ENCODE measurements around the gene MX1. TPM values are rescaled to one million over a fixed set of nuclear protein-coding genes. Genes with fewer than 3 reads are reported as not detected.

The MX1 gene
- total RNA-seq, 2 experiments from 2014 or later = 162 to 169 TPM

DNA sequence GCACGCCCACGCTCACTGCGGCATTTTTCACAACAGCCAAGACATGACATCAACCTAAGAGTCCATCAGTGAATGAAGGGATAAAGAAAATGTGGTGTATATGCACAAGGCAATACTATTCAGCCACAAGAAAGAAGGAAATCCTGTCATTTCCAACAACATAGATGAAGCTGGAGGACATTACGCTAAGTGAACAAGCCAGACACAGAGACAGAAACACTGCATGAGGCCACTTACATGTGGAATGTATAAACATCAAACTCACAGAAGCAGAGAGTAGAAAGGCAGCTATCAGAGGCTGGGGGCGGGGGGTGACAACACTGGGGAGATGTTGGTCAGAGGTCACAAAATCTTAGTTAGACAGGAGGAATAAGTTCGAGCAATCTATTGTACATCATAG is 61.0 kb downstream of the MX1 start:
- DNase-seq (no peak), ATAC-seq (no peak)
- POLR2A ChIA-PET = no interaction called here
- H3K9me3 Mint-ChIP-seq (ENCODE audit: low read depth) = no peaks in the 10 kb centered on the region
- CTCF ChIA-PET = no interaction called here
- H3K36me3 Mint-ChIP-seq (ENCODE audit: low read depth) = no peaks in the 10 kb centered on the region
- no peaks in the 10 kb centered on the region for H3K27me3 Mint-ChIP-seq
- H3K4me3 Mint-ChIP-seq = no peak overlapping the region
- H3K27ac Mint-ChIP-seq = no peak overlapping the region
- no peaks in the 10 kb centered on the region for H3K4me1 Mint-ChIP-seq
- intact Hi-C loops (cut with DNase I, micrococcal nuclease) = no loop called here

DNA sequence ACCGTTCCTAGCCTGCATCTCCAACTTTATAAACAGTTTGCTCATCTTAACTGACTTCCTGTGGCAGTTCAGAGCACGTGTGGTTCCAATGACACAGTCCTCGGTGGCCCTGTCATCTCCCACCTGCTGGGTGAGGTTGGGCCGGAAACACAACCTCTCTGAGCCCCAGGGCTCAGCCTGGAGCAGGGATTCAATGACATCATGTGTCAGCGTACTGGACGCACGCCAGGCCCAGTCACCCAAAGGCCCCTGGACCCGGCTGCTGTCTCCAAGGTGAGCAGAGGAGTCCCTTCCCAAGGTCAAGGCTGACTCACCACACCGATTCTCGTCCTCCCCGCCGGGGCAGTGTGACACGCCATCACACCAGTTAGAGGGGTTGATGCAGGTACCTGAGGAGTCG is 62.0 kb downstream of the MX1 start:
- ChIA-PET CTCF (no interaction called here), POLR2A (no interaction called here)
- Mint-ChIP-seq H3K4me1 (no peaks in the 10 kb centered on the region), H3K27me3 (no peaks in the 10 kb centered on the region), H3K27ac (no peak overlapping the region), H3K36me3 (ENCODE audit: low read depth) (no peaks in the 10 kb centered on the region), H3K9me3 (ENCODE audit: low read depth) (no peaks in the 10 kb centered on the region), H3K4me3 (no peak overlapping the region)
- intact Hi-C loops (cut with DNase I, micrococcal nuclease) = no loop called here
- ATAC-seq (peak; percentile 39), DNase-seq (no peak)

DNA sequence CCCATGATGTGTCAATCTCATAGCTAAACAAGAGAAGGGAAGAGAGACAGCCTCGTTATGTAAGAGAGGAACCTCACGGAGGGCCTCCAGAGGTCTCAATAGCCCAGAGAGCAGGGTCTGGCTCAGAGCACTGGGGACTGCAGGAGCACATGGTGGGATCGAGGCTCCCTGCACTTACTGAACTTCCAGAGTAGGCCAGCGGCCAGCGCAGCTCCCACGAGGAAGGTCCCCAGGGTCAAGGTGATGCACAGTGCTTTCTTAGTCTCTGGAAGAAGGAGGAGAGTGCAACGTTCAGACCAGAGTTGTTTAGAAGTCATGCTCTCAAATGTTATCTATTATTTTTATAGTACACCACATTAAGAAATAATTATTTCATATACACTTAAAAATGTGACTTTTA is 63.3 kb downstream of the MX1 start:
- ChIA-PET POLR2A (no interaction called here), CTCF (no interaction called here)
- no peaks in the 10 kb centered on the region for H3K27me3 Mint-ChIP-seq
- intact Hi-C loops (cut with DNase I, micrococcal nuclease) = no loop called here
- H3K4me1 Mint-ChIP-seq = no peaks in the 10 kb centered on the region
- no peak overlapping the region for H3K27ac Mint-ChIP-seq
- DNase-seq = no peak
- H3K36me3 Mint-ChIP-seq (ENCODE audit: low read depth) = no peaks in the 10 kb centered on the region
- H3K4me3 Mint-ChIP-seq = no peak overlapping the region
- ATAC-seq = no peak
- H3K9me3 Mint-ChIP-seq (ENCODE audit: low read depth) = no peaks in the 10 kb centered on the region

DNA sequence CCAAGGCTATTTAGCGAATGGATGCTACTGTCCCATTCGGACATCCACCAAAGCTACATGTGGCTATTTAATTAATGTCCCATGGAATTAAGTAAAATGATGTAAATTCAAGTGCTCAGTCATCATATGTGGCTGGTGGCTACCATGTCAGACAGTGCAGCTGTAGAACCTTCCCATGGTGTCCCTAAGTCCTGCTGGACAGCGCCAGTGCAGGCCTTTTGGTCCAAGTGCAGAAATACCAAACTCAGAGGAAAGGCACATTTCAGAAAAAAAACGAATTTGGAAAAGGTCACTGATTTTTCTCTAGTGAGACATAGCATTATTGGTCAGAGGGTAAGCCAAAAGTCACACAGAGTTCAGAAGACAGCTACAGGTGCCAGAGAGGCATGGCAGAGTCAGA is 64.3 kb downstream of the MX1 start:
- CTCF ChIA-PET = no interaction called here
- Mint-ChIP-seq H3K27me3 (no peaks in the 10 kb centered on the region), H3K4me1 (no peaks in the 10 kb centered on the region), H3K36me3 (ENCODE audit: low read depth) (no peaks in the 10 kb centered on the region), H3K9me3 (ENCODE audit: low read depth) (no peaks in the 10 kb centered on the region), H3K27ac (no peak overlapping the region), H3K4me3 (no peak overlapping the region)
- POLR2A ChIA-PET = no interaction called here
- ATAC-seq = no peak
- no peak for DNase-seq
- intact Hi-C loops (cut with DNase I, micrococcal nuclease) = no loop called here

DNA sequence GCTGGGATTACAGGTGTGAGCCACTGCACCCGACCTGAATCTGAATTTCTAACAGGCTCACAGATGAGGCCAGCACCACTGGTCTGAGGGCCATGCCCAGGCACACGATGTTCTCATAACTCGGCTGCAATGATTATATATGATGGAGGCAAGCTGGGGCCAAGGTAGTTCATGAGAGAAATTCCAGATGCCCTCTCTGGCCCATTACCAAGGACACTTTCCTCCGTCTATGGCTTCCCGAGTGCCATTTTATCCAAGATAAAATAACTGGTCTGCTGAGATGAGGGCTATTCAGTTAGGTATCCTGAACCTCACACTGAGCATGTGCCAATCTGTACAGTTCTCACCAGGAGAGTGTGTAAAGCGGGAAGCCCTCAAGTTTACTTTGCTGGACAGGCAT is 65.4 kb downstream of the MX1 start:
- DNase-seq (no peak), ATAC-seq (no peak)
- Mint-ChIP-seq H3K27ac (no peak overlapping the region), H3K27me3 (no peaks in the 10 kb centered on the region), H3K4me3 (no peak overlapping the region), H3K9me3 (ENCODE audit: low read depth) (no peaks in the 10 kb centered on the region), H3K4me1 (no peaks in the 10 kb centered on the region), H3K36me3 (ENCODE audit: low read depth) (no peaks in the 10 kb centered on the region)
- ChIA-PET POLR2A (no interaction called here), CTCF (interaction anchor here (0.7 kb wide), 1 partner anchor 14 kb away, joined by 3 read pairs; no protein-coding TSS in a partner anchor)
- intact Hi-C loops (cut with DNase I, micrococcal nuclease) = no loop called here

DNA sequence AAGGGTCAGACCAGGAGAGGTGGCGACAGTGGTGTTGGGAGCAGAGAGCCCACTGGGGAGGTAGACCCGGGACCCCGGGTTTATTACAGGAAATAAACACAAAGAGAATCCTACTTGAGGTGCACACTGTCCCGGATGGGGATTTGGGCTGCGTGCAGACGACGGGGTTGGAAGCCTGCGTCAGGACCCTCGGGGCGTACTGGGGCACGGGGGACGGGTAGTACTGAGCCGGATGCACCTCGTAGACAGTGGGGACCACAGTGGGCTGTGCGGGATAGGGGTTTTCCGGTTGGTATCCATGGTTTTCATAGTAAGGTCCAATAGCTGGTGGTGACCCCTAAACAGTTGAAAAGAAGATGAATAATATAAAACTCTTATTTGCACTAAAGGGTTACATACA is 68.2 kb downstream of the MX1 start:
- no peaks in the 10 kb centered on the region for H3K9me3 Mint-ChIP-seq (ENCODE audit: low read depth)
- CTCF ChIA-PET = no interaction called here
- no peak for ATAC-seq

DNA sequence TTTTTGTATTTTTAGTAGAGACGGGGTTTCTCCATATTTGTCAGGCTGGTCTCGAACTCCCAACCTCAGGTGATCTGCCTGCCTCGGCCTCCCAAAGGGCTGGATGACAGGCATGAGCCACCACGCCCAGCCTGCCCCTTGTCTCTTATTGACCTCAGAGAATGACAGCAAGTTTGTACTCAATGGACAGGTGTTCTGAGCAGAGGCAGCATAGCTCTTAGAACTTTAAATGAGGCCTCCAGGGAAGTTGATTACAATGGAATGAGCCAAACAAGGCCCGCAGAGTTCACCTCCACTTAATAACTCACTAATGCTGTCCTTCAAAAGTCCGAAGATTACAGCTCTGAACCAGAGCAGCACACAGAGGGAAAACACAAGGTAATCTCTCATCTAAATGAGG is 71.0 kb downstream of the MX1 start:
- DNase-seq (no peak), ATAC-seq (no peak)
- Mint-ChIP-seq H3K27ac (no peak overlapping the region), H3K4me3 (no peak overlapping the region), H3K27me3 (peaks cover 7% of the 10 kb centered on the region), H3K4me1 (no peaks in the 10 kb centered on the region), H3K36me3 (ENCODE audit: low read depth) (no peaks in the 10 kb centered on the region), H3K9me3 (ENCODE audit: low read depth) (no peaks in the 10 kb centered on the region)
- CTCF ChIA-PET = no interaction called here
- POLR2A ChIA-PET = no interaction called here
- intact Hi-C loops (cut with DNase I, micrococcal nuclease) = no loop called here

More for the DNA sequence above, 68.2 kb downstream of the MX1 start:
- POLR2A ChIA-PET = no interaction called here
- H3K27me3 Mint-ChIP-seq = peaks cover 1% of the 10 kb centered on the region
- no peaks in the 10 kb centered on the region for H3K4me1 Mint-ChIP-seq
- intact Hi-C loops (cut with DNase I, micrococcal nuclease) = no loop called here
- no peak overlapping the region for H3K4me3 Mint-ChIP-seq
- no peak for DNase-seq
- no peaks in the 10 kb centered on the region for H3K36me3 Mint-ChIP-seq (ENCODE audit: low read depth)
- no peak overlapping the region for H3K27ac Mint-ChIP-seq

DNA sequence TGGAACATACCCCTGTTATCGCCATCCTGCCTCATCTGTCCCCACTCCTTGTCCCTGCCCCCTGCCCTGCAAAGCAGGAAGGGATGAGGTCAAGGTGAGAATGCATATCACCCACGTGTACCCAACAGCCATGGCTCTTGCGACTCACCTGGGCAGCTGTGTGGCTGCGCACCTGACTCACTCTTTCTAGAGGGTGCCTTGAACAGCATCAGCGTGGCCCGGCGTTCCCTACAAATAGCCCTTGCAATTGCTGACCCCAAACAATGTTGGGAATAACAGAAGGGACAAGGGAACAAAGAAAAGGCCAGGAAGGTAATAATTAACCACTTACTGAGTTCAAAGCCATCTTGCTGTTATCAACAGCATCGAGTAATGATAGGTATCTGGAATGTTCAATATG is 71.7 kb downstream of the MX1 start:
- H3K27me3 Mint-ChIP-seq = peaks cover 10% of the 10 kb centered on the region
- no peak for ATAC-seq
- intact Hi-C loops (cut with DNase I, micrococcal nuclease) = no loop called here
- POLR2A ChIA-PET = no interaction called here
- H3K36me3 Mint-ChIP-seq (ENCODE audit: low read depth) = no peaks in the 10 kb centered on the region
- H3K9me3 Mint-ChIP-seq (ENCODE audit: low read depth) = no peaks in the 10 kb centered on the region
- no peak overlapping the region for H3K4me3 Mint-ChIP-seq
- no peak for DNase-seq
- CTCF ChIA-PET = no interaction called here
- no peaks in the 10 kb centered on the region for H3K4me1 Mint-ChIP-seq
- H3K27ac Mint-ChIP-seq = no peak overlapping the region

DNA sequence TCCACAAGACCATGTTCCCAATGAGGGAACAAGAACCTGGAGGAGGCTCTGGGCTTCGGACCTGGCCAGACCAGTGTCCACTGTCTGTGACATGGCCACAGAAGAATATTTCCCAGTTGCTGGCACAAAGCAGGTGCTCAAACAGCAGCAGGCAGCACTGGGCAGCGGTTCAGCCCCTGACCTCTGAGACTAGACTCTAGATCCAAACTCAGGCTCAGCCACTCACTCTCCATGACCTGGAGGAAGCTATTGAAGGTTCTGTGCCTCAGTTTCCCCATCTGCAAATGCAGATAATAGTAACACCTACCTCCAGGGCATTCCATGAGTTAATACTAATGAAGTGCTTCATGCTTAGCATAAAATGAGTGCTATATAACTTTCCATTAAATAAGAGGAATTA is 73.9 kb downstream of the MX1 start:
- H3K4me1 Mint-ChIP-seq = peaks cover 4% of the 10 kb centered on the region
- peaks cover 16% of the 10 kb centered on the region for H3K27me3 Mint-ChIP-seq
- ChIA-PET POLR2A (no interaction called here), CTCF (no interaction called here)
- no peak overlapping the region for H3K4me3 Mint-ChIP-seq
- H3K36me3 Mint-ChIP-seq (ENCODE audit: low read depth) = no peaks in the 10 kb centered on the region
- no peak for ATAC-seq
- intact Hi-C loops (cut with DNase I, micrococcal nuclease) = no loop called here
- no peak overlapping the region for H3K27ac Mint-ChIP-seq
- DNase-seq = no peak
- H3K9me3 Mint-ChIP-seq (ENCODE audit: low read depth) = no peaks in the 10 kb centered on the region

DNA sequence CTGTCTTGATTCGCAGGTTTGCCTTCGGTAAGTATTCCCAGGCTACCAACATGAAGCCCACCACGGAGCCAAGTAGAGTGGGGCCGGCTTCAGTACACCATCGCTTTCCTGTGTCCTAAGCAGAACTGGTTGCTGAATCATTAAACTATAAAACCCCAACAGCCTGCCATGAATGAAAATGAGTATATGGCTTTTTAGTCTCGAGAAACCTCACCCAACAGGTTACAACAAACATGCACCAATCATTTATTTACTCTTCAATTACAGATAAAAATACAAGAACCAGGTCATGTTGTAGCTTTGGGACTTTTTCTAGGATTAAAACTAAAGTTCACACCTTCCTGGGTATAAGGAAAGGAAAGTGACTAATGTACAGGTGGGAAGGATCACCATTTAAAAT is 74.3 kb downstream of the MX1 start:
- Mint-ChIP-seq H3K27ac (no peak overlapping the region), H3K36me3 (ENCODE audit: low read depth) (no peaks in the 10 kb centered on the region), H3K4me3 (no peak overlapping the region), H3K4me1 (peaks cover 4% of the 10 kb centered on the region), H3K9me3 (ENCODE audit: low read depth) (no peaks in the 10 kb centered on the region), H3K27me3 (peaks cover 16% of the 10 kb centered on the region)
- ChIA-PET CTCF (no interaction called here), POLR2A (no interaction called here)
- DNase-seq (no peak), ATAC-seq (no peak)
- intact Hi-C loops (cut with DNase I, micrococcal nuclease) = no loop called here

DNA sequence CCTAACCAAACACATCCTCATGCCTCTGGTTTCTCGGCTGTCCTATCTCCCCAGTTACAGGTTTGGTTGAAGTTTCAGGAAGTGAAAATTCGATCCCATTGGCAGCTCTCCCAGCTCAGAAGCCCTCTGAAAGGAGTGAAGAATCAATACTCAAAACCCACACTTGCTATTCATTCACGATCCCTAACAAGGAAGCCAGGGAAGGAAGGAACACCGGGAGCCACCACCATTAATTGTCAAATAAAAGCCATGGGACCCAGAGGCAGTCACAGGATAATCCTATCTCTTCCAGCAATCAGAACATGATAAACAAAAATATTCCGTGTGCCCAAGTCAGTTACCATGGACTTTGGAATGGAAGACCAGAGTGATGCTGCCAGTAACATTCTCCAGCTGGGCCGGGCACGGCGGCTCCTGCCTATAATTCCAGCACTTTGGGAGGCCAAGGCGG is 74.9 kb downstream of the MX1 start:
- DNase-seq = no peak
- Mint-ChIP-seq H3K27me3 (peaks cover 19% of the 10 kb centered on the region), H3K4me1 (peaks cover 4% of the 10 kb centered on the region), H3K27ac (no peak overlapping the region), H3K36me3 (ENCODE audit: low read depth) (no peaks in the 10 kb centered on the region), H3K9me3 (ENCODE audit: low read depth) (no peaks in the 10 kb centered on the region), H3K4me3 (no peak overlapping the region)
- ChIA-PET POLR2A (no interaction called here), CTCF (interaction anchor here (1.5 kb wide), 1 partner anchor 218 kb away, joined by 3 read pairs; no protein-coding TSS in a partner anchor)
- intact Hi-C loops (cut with DNase I, micrococcal nuclease) = no loop called here
- ATAC-seq = no peak

DNA sequence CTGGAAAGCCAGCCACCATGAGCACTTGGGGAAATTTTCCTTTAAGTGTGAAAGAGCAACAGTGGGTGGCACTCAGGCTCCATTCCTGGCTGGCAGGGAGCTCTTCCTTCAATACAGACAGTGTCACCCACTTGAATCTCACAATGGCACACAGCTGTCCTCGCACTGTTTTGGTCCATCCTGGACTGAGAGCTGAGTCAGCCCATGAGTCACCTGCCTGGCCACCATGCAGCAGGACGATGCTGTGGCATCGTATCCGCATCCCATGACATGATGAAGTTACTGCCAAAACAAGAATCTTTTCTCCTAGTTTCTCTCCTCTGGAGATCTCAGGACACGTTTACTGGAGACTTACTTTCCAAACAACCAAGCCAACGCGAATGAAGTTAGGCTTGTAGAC is 75.9 kb downstream of the MX1 start:
- no peaks in the 10 kb centered on the region for H3K36me3 Mint-ChIP-seq (ENCODE audit: low read depth)

DNA sequence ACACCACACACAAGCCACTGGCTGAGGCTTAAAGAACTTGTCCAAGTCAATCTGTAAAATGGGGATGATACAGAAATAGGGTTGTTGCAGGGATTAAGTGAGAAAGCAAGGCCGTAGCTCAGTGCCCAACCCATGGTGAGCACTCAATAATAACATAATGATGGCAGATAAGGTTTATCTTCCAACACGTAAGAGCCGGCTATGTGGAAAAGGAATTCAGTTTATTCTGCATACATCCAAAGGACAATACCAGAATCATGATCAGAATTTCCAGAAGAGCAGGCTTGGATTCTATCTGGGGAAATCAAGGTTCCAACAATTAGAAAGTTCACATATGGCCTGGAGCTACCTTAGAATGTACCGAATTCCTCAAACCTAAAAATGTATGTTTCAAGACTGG is 77.3 kb downstream of the MX1 start:
- CTCF ChIA-PET = interaction anchor here (0.6 kb wide), 1 partner anchor 1628 kb away, joined by 3 read pairs; no protein-coding TSS in a partner anchor
- POLR2A ChIA-PET = no interaction called here

More for the DNA sequence above, 75.9 kb downstream of the MX1 start:
- H3K4me3 Mint-ChIP-seq = no peak overlapping the region
- intact Hi-C loops (cut with DNase I, micrococcal nuclease) = no loop called here
- POLR2A ChIA-PET = no interaction called here
- CTCF ChIA-PET = interaction anchor here (0.5 to 1.5 kb wide), 2 partner anchors 219 to 1330 kb away, joined by 3 to 4 read pairs; no protein-coding TSS in a partner anchor
- peaks cover 27% of the 10 kb centered on the region for H3K27me3 Mint-ChIP-seq
- no peak overlapping the region for H3K27ac Mint-ChIP-seq
- no peaks in the 10 kb centered on the region for H3K9me3 Mint-ChIP-seq (ENCODE audit: low read depth)
- DNase-seq (no peak), ATAC-seq (no peak)
- H3K4me1 Mint-ChIP-seq = peaks cover 4% of the 10 kb centered on the region

More for the DNA sequence above, 77.3 kb downstream of the MX1 start:
- Mint-ChIP-seq H3K27ac (no peak overlapping the region), H3K27me3 (peaks cover 29% of the 10 kb centered on the region), H3K4me1 (peaks cover 4% of the 10 kb centered on the region), H3K4me3 (no peak overlapping the region), H3K36me3 (ENCODE audit: low read depth) (no peaks in the 10 kb centered on the region), H3K9me3 (ENCODE audit: low read depth) (no peaks in the 10 kb centered on the region)
- no peak for DNase-seq
- intact Hi-C loops (cut with DNase I, micrococcal nuclease) = no loop called here
- no peak for ATAC-seq
